Activated CD4-positive, alpha-beta T cell treated with anti-CD3 and anti-CD28 coated beads, Interleukin-2, amount 10 ng/mL, durations not matched to agents 24 days and 14 days (primary cell): Measurements from ENCODE around the gene COMMD2. TPM values are rescaled to one million over a fixed set of nuclear protein-coding genes. Genes with fewer than 3 reads are reported as not detected.

Source experiments
- DNase-seq: peaks from one replicate; pipeline ENCODE4 v3.0.0; 2022
- H3K27ac Mint-ChIP-seq: one replicate; pipeline ENCODE4 v1.8.0; 2022; ENCODE audit warnings: mild to moderate bottlenecking, mixed read lengths
- H3K27me3 Mint-ChIP-seq: one replicate; pipeline ENCODE4 v1.8.0; 2022; ENCODE audit warnings: mixed read lengths
- H3K36me3 Mint-ChIP-seq: one replicate; pipeline ENCODE4 v1.8.0; 2022; ENCODE audit warnings: low read depth, mild to moderate bottlenecking, mixed read lengths
- H3K4me1 Mint-ChIP-seq: one replicate; pipeline ENCODE4 v1.8.0; 2021; ENCODE audit warnings: mixed read lengths
- H3K4me3 Mint-ChIP-seq: one replicate; pipeline ENCODE4 v1.8.0; 2022; ENCODE audit warnings: mild to moderate bottlenecking, moderate library complexity, mixed read lengths
- H3K9me3 Mint-ChIP-seq: one replicate; pipeline ENCODE4 v1.8.0; 2021; ENCODE audit warnings: mixed read lengths
- intact Hi-C: fragments of 100-400 bp; cut with micrococcal nuclease; formaldehyde crosslinking; loops from one replicate; pipeline ENCODE4 v1.15.1; 2023
- total RNA-seq: library from RNA; stranded (reverse); gene quantifications from 2 replicates; pipeline ENCODE4 v1.2.3, GENCODE V29; 2022

Gene COMMD2
- 42.1 and 44.2 TPM in 2 replicates for total RNA-seq

- Mint-ChIP-seq H3K36me3 (peaks cover 23% of the 10 kb centered on the region), H3K27me3 (peaks cover 3% of the 10 kb centered on the region), H3K27ac (peak within 1 kb of the TSS; percentile 86), H3K4me1 (peaks cover 13% of the 10 kb centered on the region), H3K4me3 (peak within 1 kb of the TSS; percentile 96), H3K9me3 (no peaks in the 10 kb centered on the region)
- intact Hi-C loops: loop anchor here (1.0 to 2.0 kb wide), 4 partner anchors 60 to 657 kb away; partner anchors contain the start of genes TSC22D2 and WWTR1
- peak; percentile 92 for DNase-seq
Observed at GRCh38 chr3:149752051-149752787, at the start of gene COMMD2. Gene COMMD2, minus strand, starts transcription at chr3:149752489. Its CDS starts 45 bp downstream, at chr3:149752444.

- H3K27ac Mint-ChIP-seq: no peak overlapping the region
- intact Hi-C loops: no loop called here
- H3K9me3 Mint-ChIP-seq: no peaks in the 10 kb centered on the region
- H3K4me1 Mint-ChIP-seq: no peaks in the 10 kb centered on the region
- DNase-seq: no peak
- H3K36me3 Mint-ChIP-seq: no peaks in the 10 kb centered on the region
- H3K27me3 Mint-ChIP-seq: peaks cover 47% of the 10 kb centered on the region
- no peak overlapping the region for H3K4me3 Mint-ChIP-seq
Observed at GRCh38 chr3:149801639-149802038, 49.4 kb upstream of the COMMD2 start.

- intact Hi-C loops: no loop called here
- H3K4me1 Mint-ChIP-seq: no peaks in the 10 kb centered on the region
- H3K36me3 Mint-ChIP-seq: no peaks in the 10 kb centered on the region
- no peaks in the 10 kb centered on the region for H3K9me3 Mint-ChIP-seq
- no peak for DNase-seq
- H3K27me3 Mint-ChIP-seq: peaks cover 46% of the 10 kb centered on the region
- H3K27ac Mint-ChIP-seq: no peak overlapping the region
- H3K4me3 Mint-ChIP-seq: no peak overlapping the region
Observed at GRCh38 chr3:149801195-149801594, 48.9 kb upstream of the COMMD2 start.

GRCh38 chr3:149800693-149801092 is 48.4 kb upstream of the COMMD2 start:
- no peaks in the 10 kb centered on the region for H3K9me3 Mint-ChIP-seq
- H3K4me3 Mint-ChIP-seq: no peak overlapping the region
- intact Hi-C loops: no loop called here
- peaks cover 47% of the 10 kb centered on the region for H3K27me3 Mint-ChIP-seq
- H3K36me3 Mint-ChIP-seq: no peaks in the 10 kb centered on the region
- DNase-seq: no peak
- no peak overlapping the region for H3K27ac Mint-ChIP-seq
- no peaks in the 10 kb centered on the region for H3K4me1 Mint-ChIP-seq

- Mint-ChIP-seq H3K9me3 (no peaks in the 10 kb centered on the region), H3K4me1 (no peaks in the 10 kb centered on the region), H3K27ac (no peak overlapping the region), H3K36me3 (no peaks in the 10 kb centered on the region), H3K27me3 (peaks cover 46% of the 10 kb centered on the region), H3K4me3 (no peak overlapping the region)
- DNase-seq: no peak
- intact Hi-C loops: no loop called here
Observed at GRCh38 chr3:149796026-149796425, 43.7 kb upstream of the COMMD2 start.

GRCh38 chr3:149792452-149793270 is 40.4 kb upstream of the COMMD2 start, which contains the start of gene ANKUB1:
Gene ANKUB1, minus strand, starts transcription at chr3:149792554. Its CDS starts 188 bp downstream, at chr3:149792366.
- intact Hi-C loops: no loop called here
- Mint-ChIP-seq H3K4me1 (no peaks in the 10 kb centered on the region), H3K4me3 (no peak within 1 kb of the TSS), H3K27ac (no peak within 1 kb of the TSS), H3K27me3 (peaks cover 37% of the 10 kb centered on the region), H3K9me3 (no peaks in the 10 kb centered on the region), H3K36me3 (no peaks in the 10 kb centered on the region)
- no peak for DNase-seq

- no peaks in the 10 kb centered on the region for H3K36me3 Mint-ChIP-seq
- no peak overlapping the region for H3K4me3 Mint-ChIP-seq
- no peak for DNase-seq
- intact Hi-C loops: no loop called here
- no peaks in the 10 kb centered on the region for H3K9me3 Mint-ChIP-seq
- peaks cover 25% of the 10 kb centered on the region for H3K27me3 Mint-ChIP-seq
- no peak overlapping the region for H3K27ac Mint-ChIP-seq
- no peaks in the 10 kb centered on the region for H3K4me1 Mint-ChIP-seq
Observed at GRCh38 chr3:149790698-149791097, 38.4 kb upstream of the COMMD2 start.

- DNase-seq: no peak
- H3K36me3 Mint-ChIP-seq: no peaks in the 10 kb centered on the region
- no peaks in the 10 kb centered on the region for H3K9me3 Mint-ChIP-seq
- no peak overlapping the region for H3K4me3 Mint-ChIP-seq
- intact Hi-C loops: no loop called here
- no peak overlapping the region for H3K27ac Mint-ChIP-seq
- H3K4me1 Mint-ChIP-seq: no peaks in the 10 kb centered on the region
- peaks cover 24% of the 10 kb centered on the region for H3K27me3 Mint-ChIP-seq
Observed at GRCh38 chr3:149790268-149790667, 38.0 kb upstream of the COMMD2 start.

- no peak overlapping the region for H3K27ac Mint-ChIP-seq
- H3K4me1 Mint-ChIP-seq: no peaks in the 10 kb centered on the region
- peaks cover 9% of the 10 kb centered on the region for H3K27me3 Mint-ChIP-seq
- intact Hi-C loops: no loop called here
- H3K4me3 Mint-ChIP-seq: no peak overlapping the region
- H3K9me3 Mint-ChIP-seq: no peaks in the 10 kb centered on the region
- DNase-seq: no peak
- H3K36me3 Mint-ChIP-seq: no peaks in the 10 kb centered on the region
Observed at GRCh38 chr3:149784064-149784704, 31.9 kb upstream of the COMMD2 start.

- no peaks in the 10 kb centered on the region for H3K4me1 Mint-ChIP-seq
- H3K36me3 Mint-ChIP-seq: no peaks in the 10 kb centered on the region
- no peak overlapping the region for H3K27ac Mint-ChIP-seq
- intact Hi-C loops: no loop called here
- no peak for DNase-seq
- peaks cover 9% of the 10 kb centered on the region for H3K27me3 Mint-ChIP-seq
- H3K9me3 Mint-ChIP-seq: no peaks in the 10 kb centered on the region
- H3K4me3 Mint-ChIP-seq: no peak overlapping the region
Observed at GRCh38 chr3:149783576-149783975, 31.3 kb upstream of the COMMD2 start.

- no peaks in the 10 kb centered on the region for H3K36me3 Mint-ChIP-seq
- DNase-seq: no peak
- intact Hi-C loops: no loop called here
- peaks cover 13% of the 10 kb centered on the region for H3K27me3 Mint-ChIP-seq
- no peaks in the 10 kb centered on the region for H3K4me1 Mint-ChIP-seq
- H3K4me3 Mint-ChIP-seq: no peak overlapping the region
- no peak overlapping the region for H3K27ac Mint-ChIP-seq
- no peaks in the 10 kb centered on the region for H3K9me3 Mint-ChIP-seq
Observed at GRCh38 chr3:149781741-149782140, 29.5 kb upstream of the COMMD2 start.

GRCh38 chr3:149781211-149781610 is 28.9 kb upstream of the COMMD2 start:
- Mint-ChIP-seq H3K27me3 (peaks cover 13% of the 10 kb centered on the region), H3K27ac (no peak overlapping the region), H3K4me1 (no peaks in the 10 kb centered on the region), H3K4me3 (no peak overlapping the region), H3K9me3 (no peaks in the 10 kb centered on the region), H3K36me3 (no peaks in the 10 kb centered on the region)
- DNase-seq: no peak
- intact Hi-C loops: no loop called here

GRCh38 chr3:149777414-149778214 is 25.3 kb upstream of the COMMD2 start:
- DNase-seq: no peak
- Mint-ChIP-seq H3K36me3 (no peaks in the 10 kb centered on the region), H3K27ac (no peak overlapping the region), H3K27me3 (peaks cover 13% of the 10 kb centered on the region), H3K9me3 (no peaks in the 10 kb centered on the region), H3K4me3 (no peak overlapping the region), H3K4me1 (no peaks in the 10 kb centered on the region)
- intact Hi-C loops: no loop called here
